GM19468 (cell line): ENCODE measurements around the gene MRPS9.
A peak's percentile ranks its signal among the peaks of the same experiment; 100 is the strongest.

Source experiments
- ATAC-seq: cut with Tn5 transposase; IDR thresholded peaks from one replicate; pipeline ENCODE4 v1.9.1; 2021; ENCODE audit warnings: mild to moderate bottlenecking, moderate library complexity, moderate number of reproducible peaks; ENCODE audit not compliant: unreplicated experiment; ENCODE audit errors: extremely low read depth

The MRPS9 gene

GRCh38 chr2:105076121-105076520 is 38.3 kb downstream of the MRPS9 start:
- no peak for ATAC-seq

- no peak for ATAC-seq
These were observed 41.1 kb downstream of the MRPS9 start for GRCh38 chr2:105078906-105079495.

GRCh38 chr2:105080461-105080860 is 42.6 kb downstream of the MRPS9 start:
- ATAC-seq, result no peak

- ATAC-seq, result no peak
These were observed 43.2 kb downstream of the MRPS9 start for GRCh38 chr2:105081006-105081601.

GRCh38 chr2:105082107-105082506 is 44.2 kb downstream of the MRPS9 start:
- ATAC-seq, result no peak

- no peak for ATAC-seq
These were observed 47.7 kb downstream of the MRPS9 start for GRCh38 chr2:105085525-105085924.

- no peak for ATAC-seq
These were observed 49.4 kb downstream of the MRPS9 start for GRCh38 chr2:105087273-105087672.

GRCh38 chr2:105090091-105090490 is 52.2 kb downstream of the MRPS9 start:
- no peak for ATAC-seq

GRCh38 chr2:105092797-105093196 is 54.9 kb downstream of the MRPS9 start:
- ATAC-seq, result no peak

GRCh38 chr2:105099153-105099552 is 61.3 kb downstream of the MRPS9 start:
- no peak for ATAC-seq

GRCh38 chr2:105100046-105100840 is 62.4 kb downstream of the MRPS9 start:
- ATAC-seq, result peak; percentile 59

- ATAC-seq, result no peak
These were observed 64.1 kb downstream of the MRPS9 start for GRCh38 chr2:105102001-105102400.

GRCh38 chr2:105102963-105103421 is 65.1 kb downstream of the MRPS9 start:
- no peak for ATAC-seq

GRCh38 chr2:105103481-105103880 is 65.6 kb downstream of the MRPS9 start:
- ATAC-seq, result no peak

- no peak for ATAC-seq
These were observed 66.4 kb downstream of the MRPS9 start for GRCh38 chr2:105104208-105104731.

- no peak for ATAC-seq
These were observed 72.5 kb downstream of the MRPS9 start for GRCh38 chr2:105110295-105110829.

GRCh38 chr2:105111365-105112150 is 73.7 kb downstream of the MRPS9 start:
- no peak for ATAC-seq

GRCh38 chr2:105112345-105112744 is 74.5 kb downstream of the MRPS9 start:
- no peak for ATAC-seq

GRCh38 chr2:105113616-105114291 is 75.9 kb downstream of the MRPS9 start:
- no peak for ATAC-seq

GRCh38 chr2:105114551-105114950 is 76.7 kb downstream of the MRPS9 start:
- no peak for ATAC-seq
